ENCODE data around the gene UBE2D2.

DNA sequence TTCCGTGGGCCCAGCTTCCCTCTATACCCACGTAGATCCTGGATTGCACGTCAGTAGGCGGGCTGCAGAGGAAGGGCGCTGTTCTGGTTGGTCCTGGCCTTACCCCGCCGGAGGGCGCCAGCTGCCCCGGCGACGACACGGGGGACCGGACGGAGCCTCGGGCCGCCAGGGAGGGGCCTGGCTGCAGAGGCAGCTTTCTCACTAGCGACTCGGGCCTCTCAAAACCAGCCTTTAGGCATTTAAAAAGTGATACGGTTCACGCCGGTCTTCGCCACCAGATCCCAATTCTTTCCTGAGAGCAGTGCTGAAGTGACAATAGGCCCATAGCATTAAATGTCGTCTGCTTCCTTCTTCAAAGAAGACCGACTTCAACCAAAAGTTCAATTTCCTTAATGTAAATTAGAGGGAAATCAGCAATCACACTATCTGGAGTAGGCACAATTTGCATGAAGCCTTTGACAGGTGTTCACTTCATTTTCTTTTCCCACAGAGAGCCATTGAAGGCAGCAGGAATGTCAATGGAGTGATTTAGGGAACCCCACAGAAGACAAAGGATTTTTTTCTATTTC, 17.6 kb upstream of the UBE2D2 start:
- no peak for TF ChIP-seq POLR2AphosphoS5 (IDR thresholded peaks at IDR 0.05; ENCODE audit: borderline replicate concordance, low read depth, low read length)
- no peak for TF ChIP-seq EZH2 (IDR thresholded peaks at IDR 0.05)

Data from SK-N-MC (cell line).